Mesenchymal stem cell (in vitro differentiated cells and primary cell): ENCODE data around the gene ACE.

Experiments used
- DNase-seq: peaks from one replicate; pipeline ENCODE4 v3.0.0-alpha.2; 2013
- H2AFZ ChIP-seq: one replicate; pipeline ENCODE4 v1.6.1; 2013; ENCODE audit warnings: low read depth, mild to moderate bottlenecking, control low read depth, inconsistent platforms, low read length, moderate library complexity
- H2AK5ac ChIP-seq: 2 replicates; pipeline ENCODE4 v1.6.1; 2013; ENCODE audit warnings: low read length, moderate library complexity, mild to moderate bottlenecking, inconsistent platforms; ENCODE audit not compliant: severe bottlenecking
- H2BK120ac ChIP-seq: one replicate; pipeline ENCODE4 v1.6.1; 2013; ENCODE audit warnings: low read depth, mild to moderate bottlenecking, inconsistent platforms, low read length, moderate library complexity
- H2BK12ac ChIP-seq, 2 experiments: one replicate each; pipeline ENCODE4 v1.6.1; 2013; ENCODE audit warnings: inconsistent platforms in 2 of 2, low read length in 2 of 2, mild to moderate bottlenecking in 2 of 2, moderate library complexity in 2 of 2, control low read depth in 1 of 2
- H2BK15ac ChIP-seq: one replicate; pipeline ENCODE4 v1.6.1; 2013; ENCODE audit warnings: mild to moderate bottlenecking, low read depth, inconsistent platforms; ENCODE audit not compliant: poor library complexity, severe bottlenecking
- H2BK5ac ChIP-seq: 2 replicates; pipeline ENCODE4 v1.6.1; 2013; ENCODE audit warnings: low read depth, mild to moderate bottlenecking, low read length, control low read depth, inconsistent platforms; ENCODE audit not compliant: poor library complexity, severe bottlenecking
- H3K14ac ChIP-seq, 2 experiments: one replicate each; pipeline ENCODE4 v1.6.1; 2013; ENCODE audit warnings: inconsistent platforms in 2 of 2, low read length in 2 of 2, control low read depth in 1 of 2, mild to moderate bottlenecking in 1 of 2, moderate library complexity in 1 of 2
- H3K18ac ChIP-seq, 2 experiments: one replicate each; pipeline ENCODE4 v1.6.1; 2013; ENCODE audit warnings: inconsistent platforms in 2 of 2, low read length in 2 of 2, control low read depth in 1 of 2, low read depth in 1 of 2, mild to moderate bottlenecking in 1 of 2
- H3K23ac ChIP-seq, 2 experiments: one replicate each; pipeline ENCODE4 v1.6.1; 2013; ENCODE audit warnings: inconsistent platforms in 2 of 2, low read length in 2 of 2, mild to moderate bottlenecking in 2 of 2, moderate library complexity in 2 of 2, control low read depth in 1 of 2
- H3K27ac ChIP-seq: 2 replicates; pipeline ENCODE4 v1.5.1; 2013; ENCODE audit warnings: mild to moderate bottlenecking, moderate library complexity, low read length, control low read depth, inconsistent platforms; ENCODE audit not compliant: poor library complexity, severe bottlenecking
- H3K27me3 ChIP-seq, 2 experiments: 2 replicates each; pipeline versions ENCODE4 v1.6.1 to v1.7.0; 2013; ENCODE audit warnings: low read length in 2 of 2, mild to moderate bottlenecking in 2 of 2, moderate library complexity in 2 of 2, control low read depth in 1 of 2, inconsistent platforms in 1 of 2; ENCODE audit not compliant: control insufficient read depth in 1 of 2, insufficient read depth in 1 of 2
- H3K36me3 ChIP-seq, 2 experiments: 2 replicates each; pipeline versions ENCODE4 v1.6.1 to v1.7.0; 2013; ENCODE audit warnings: low read length in 2 of 2, control low read depth in 1 of 2, inconsistent platforms in 1 of 2, low read depth in 1 of 2, mild to moderate bottlenecking in 1 of 2; ENCODE audit not compliant: insufficient read depth in 2 of 2, control insufficient read depth in 1 of 2
- H3K4ac ChIP-seq, 2 experiments: one replicate each; pipeline ENCODE4 v1.6.1; 2013; ENCODE audit warnings: inconsistent platforms in 2 of 2, low read length in 2 of 2, mild to moderate bottlenecking in 2 of 2, moderate library complexity in 2 of 2, control low read depth in 1 of 2, low read depth in 1 of 2
- H3K4me1 ChIP-seq: 2 replicates; pipeline ENCODE4 v1.6.1; 2013; ENCODE audit warnings: low read depth, low read length, control low read depth; ENCODE audit not compliant: control insufficient read depth, insufficient read depth
- H3K4me2 ChIP-seq: 2 replicates; pipeline ENCODE4 v1.6.1; 2013; ENCODE audit warnings: low read length, mild to moderate bottlenecking, inconsistent platforms; ENCODE audit not compliant: poor library complexity, severe bottlenecking
- H3K4me3 ChIP-seq, 2 experiments: 2 replicates each; pipeline versions ENCODE4 v1.5.1 to v1.7.0; 2013; ENCODE audit warnings: low read length in 2 of 2, mild to moderate bottlenecking in 2 of 2, control low read depth in 1 of 2, low read depth in 1 of 2; ENCODE audit not compliant: insufficient read depth in 1 of 2
- H3K79me1 ChIP-seq: replicated peaks from 2 replicates; pipeline ENCODE4 v1.6.1; 2013; ENCODE audit warnings: mild to moderate bottlenecking, control low read depth, low read length, inconsistent platforms; ENCODE audit not compliant: poor library complexity, severe bottlenecking
- H3K9ac ChIP-seq: 2 replicates; pipeline ENCODE4 v1.7.0; 2013; ENCODE audit warnings: mild to moderate bottlenecking, low read length, moderate library complexity
- H3K9me3 ChIP-seq: 2 replicates; pipeline ENCODE4 v1.7.0; 2013; ENCODE audit warnings: mild to moderate bottlenecking, low read length; ENCODE audit not compliant: control insufficient read depth
- H4K8ac ChIP-seq: one replicate; pipeline ENCODE4 v1.6.1; 2013; ENCODE audit warnings: inconsistent platforms, mild to moderate bottlenecking, low read length, moderate library complexity
- H4K91ac ChIP-seq: one replicate; pipeline ENCODE4 v1.6.1; 2013; ENCODE audit warnings: mild to moderate bottlenecking, low read length, inconsistent platforms
- WGBS: methylation state at CpG from one replicate; pipeline ENCODE4 v1.1.7; 2013; ENCODE audit warnings: mixed read lengths; 5-methylcytosine and 5-hydroxymethylcytosine counted together

ACE gene

GRCh38 chr17:63494300-63494928, 17.6 kb downstream of the ACE start:
- H3K27me3 ChIP-seq, result peaks cover 0 to 36% of the 10 kb centered on the region in 2 experiments
- H3K18ac ChIP-seq, result no peak overlapping the region
- H3K14ac ChIP-seq, result no peak overlapping the region
- H2AFZ ChIP-seq, result no peak overlapping the region
- H3K27ac ChIP-seq, result peak overlapping the region; percentile 75
- H4K8ac ChIP-seq, result no peak overlapping the region
- no peaks in the 10 kb centered on the region for H3K79me1 ChIP-seq
- H3K4me3 ChIP-seq, result no peak overlapping the region
- no peaks in the 10 kb centered on the region for H3K9me3 ChIP-seq
- peaks cover 34% of the 10 kb centered on the region for H3K4me1 ChIP-seq
- H3K9ac ChIP-seq, result peak overlapping the region; percentile 40
- peak overlapping the region; percentile 46 for H3K4me2 ChIP-seq
- H3K23ac ChIP-seq, result no peak overlapping the region
- no peak overlapping the region for H2BK15ac ChIP-seq
- H2BK5ac ChIP-seq, result no peak overlapping the region
- H4K91ac ChIP-seq, result no peak overlapping the region
- no peak for DNase-seq
- no peak overlapping the region for H3K4ac ChIP-seq
- no peak overlapping the region for H2AK5ac ChIP-seq
- peaks cover 0 to 48% of the 10 kb centered on the region in 2 experiments for H3K36me3 ChIP-seq
- no peak overlapping the region for H2BK12ac ChIP-seq
- 89% methylated on average over 12 of the region's 12 CpGs for WGBS
- H2BK120ac ChIP-seq, result no peak overlapping the region

- H3K23ac ChIP-seq, result no peak overlapping the region
- H3K27ac ChIP-seq, result no peak overlapping the region
- H3K27me3 ChIP-seq, result peaks cover 2 to 29% of the 10 kb centered on the region in 2 experiments
- no peak overlapping the region for H3K18ac ChIP-seq
- no peak overlapping the region for H3K9ac ChIP-seq
- H3K4ac ChIP-seq, result no peak overlapping the region
- no peak overlapping the region for H3K4me3 ChIP-seq
- H2AK5ac ChIP-seq, result peak overlapping the region; percentile 66
- no peak overlapping the region for H3K14ac ChIP-seq
- no peak overlapping the region for H4K8ac ChIP-seq
- no peak overlapping the region for H3K4me2 ChIP-seq
- H3K4me1 ChIP-seq, result peaks cover 36% of the 10 kb centered on the region
- H2AFZ ChIP-seq, result no peak overlapping the region
- peaks cover 0 to 37% of the 10 kb centered on the region in 2 experiments for H3K36me3 ChIP-seq
- no peak overlapping the region for H2BK15ac ChIP-seq
- H2BK12ac ChIP-seq, result peak overlapping the region in 1 of 2 experiments; percentile 1
- no peak overlapping the region for H2BK120ac ChIP-seq
- H4K91ac ChIP-seq, result no peak overlapping the region
- DNase-seq, result no peak
- no peaks in the 10 kb centered on the region for H3K9me3 ChIP-seq
- H2BK5ac ChIP-seq, result no peak overlapping the region
- no peaks in the 10 kb centered on the region for H3K79me1 ChIP-seq
- WGBS, result 95% methylated on average over 6 of the region's 6 CpGs
Measured at GRCh38 chr17:63495491-63495890, 18.6 kb downstream of the ACE start.

- no peak overlapping the region for H2BK5ac ChIP-seq
- H3K4me3 ChIP-seq, result no peak overlapping the region
- peaks cover 0 to 30% of the 10 kb centered on the region in 2 experiments for H3K36me3 ChIP-seq
- no peaks in the 10 kb centered on the region for H3K79me1 ChIP-seq
- no peaks in the 10 kb centered on the region for H3K9me3 ChIP-seq
- no peak overlapping the region for H3K14ac ChIP-seq
- no peak for DNase-seq
- H3K4me1 ChIP-seq, result peaks cover 36% of the 10 kb centered on the region
- H4K91ac ChIP-seq, result no peak overlapping the region
- H3K4ac ChIP-seq, result no peak overlapping the region
- no peak overlapping the region for H2BK15ac ChIP-seq
- no peak overlapping the region for H4K8ac ChIP-seq
- no peak overlapping the region for H3K23ac ChIP-seq
- no peak overlapping the region for H3K18ac ChIP-seq
- no peak overlapping the region for H2BK120ac ChIP-seq
- 96% methylated on average over 12 of the region's 12 CpGs for WGBS
- H3K9ac ChIP-seq, result no peak overlapping the region
- no peak overlapping the region for H3K27ac ChIP-seq
- H3K27me3 ChIP-seq, result peaks cover 9 to 29% of the 10 kb centered on the region in 2 experiments
- no peak overlapping the region for H3K4me2 ChIP-seq
- H2BK12ac ChIP-seq, result peak overlapping the region in 1 of 2 experiments; percentile 3
- H2AFZ ChIP-seq, result no peak overlapping the region
- H2AK5ac ChIP-seq, result no peak overlapping the region
Measured at GRCh38 chr17:63496177-63496576, 19.3 kb downstream of the ACE start.

GRCh38 chr17:63496663-63497400, 20.0 kb downstream of the ACE start:
- DNase-seq, result no peak
- H3K27ac ChIP-seq, result no peak overlapping the region
- H3K4me2 ChIP-seq, result no peak overlapping the region
- 96% methylated on average over 35 of the region's 36 CpGs for WGBS
- peak overlapping the region in 1 of 2 experiments; percentile 35 for H2BK12ac ChIP-seq
- H3K4ac ChIP-seq, result no peak overlapping the region
- peak overlapping the region; percentile 13 to 25 for H3K18ac ChIP-seq
- H3K36me3 ChIP-seq, result peaks cover 0 to 24% of the 10 kb centered on the region in 2 experiments
- H3K14ac ChIP-seq, result no peak overlapping the region
- no peak overlapping the region for H2AFZ ChIP-seq
- no peak overlapping the region for H4K8ac ChIP-seq
- no peak overlapping the region for H3K9ac ChIP-seq
- H3K4me1 ChIP-seq, result peaks cover 33% of the 10 kb centered on the region
- H3K23ac ChIP-seq, result no peak overlapping the region
- H3K9me3 ChIP-seq, result no peaks in the 10 kb centered on the region
- H3K4me3 ChIP-seq, result no peak overlapping the region
- H4K91ac ChIP-seq, result peak overlapping the region; percentile 40
- peaks cover 15 to 27% of the 10 kb centered on the region in 2 experiments for H3K27me3 ChIP-seq
- H2BK5ac ChIP-seq, result no peak overlapping the region
- no peaks in the 10 kb centered on the region for H3K79me1 ChIP-seq
- no peak overlapping the region for H2BK120ac ChIP-seq
- peak overlapping the region; percentile 19 for H2BK15ac ChIP-seq
- no peak overlapping the region for H2AK5ac ChIP-seq
